ENCODE results near the gene METAP1D.

DNA sequence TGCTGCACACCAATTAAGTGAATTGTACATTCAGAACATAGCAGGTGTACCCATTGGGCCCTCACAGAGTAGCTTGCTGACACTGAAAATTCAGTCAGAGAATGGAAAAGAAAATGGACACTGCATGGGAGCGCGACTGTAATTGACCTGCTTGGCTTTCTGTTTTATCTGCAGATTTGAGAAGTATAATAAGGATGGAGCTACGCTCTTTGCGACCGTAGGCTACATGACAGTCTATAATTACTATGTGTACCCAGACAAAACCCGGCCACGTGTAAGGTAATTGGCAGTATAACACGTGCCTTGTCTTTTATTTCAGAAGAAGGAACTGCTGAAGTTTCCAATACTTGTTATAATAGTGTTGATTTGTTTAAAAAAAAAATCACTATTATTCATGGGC is 33.5 kb upstream of the METAP1D start:
- TF ChIP-seq, protein P1, sequence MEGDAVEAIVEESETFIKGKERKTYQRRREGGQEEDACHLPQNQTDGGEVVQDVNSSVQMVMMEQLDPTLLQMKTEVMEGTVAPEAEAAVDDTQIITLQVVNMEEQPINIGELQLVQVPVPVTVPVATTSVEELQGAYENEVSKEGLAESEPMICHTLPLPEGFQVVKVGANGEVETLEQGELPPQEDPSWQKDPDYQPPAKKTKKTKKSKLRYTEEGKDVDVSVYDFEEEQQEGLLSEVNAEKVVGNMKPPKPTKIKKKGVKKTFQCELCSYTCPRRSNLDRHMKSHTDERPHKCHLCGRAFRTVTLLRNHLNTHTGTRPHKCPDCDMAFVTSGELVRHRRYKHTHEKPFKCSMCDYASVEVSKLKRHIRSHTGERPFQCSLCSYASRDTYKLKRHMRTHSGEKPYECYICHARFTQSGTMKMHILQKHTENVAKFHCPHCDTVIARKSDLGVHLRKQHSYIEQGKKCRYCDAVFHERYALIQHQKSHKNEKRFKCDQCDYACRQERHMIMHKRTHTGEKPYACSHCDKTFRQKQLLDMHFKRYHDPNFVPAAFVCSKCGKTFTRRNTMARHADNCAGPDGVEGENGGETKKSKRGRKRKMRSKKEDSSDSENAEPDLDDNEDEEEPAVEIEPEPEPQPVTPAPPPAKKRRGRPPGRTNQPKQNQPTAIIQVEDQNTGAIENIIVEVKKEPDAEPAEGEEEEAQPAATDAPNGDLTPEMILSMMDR (IDR thresholded peaks at IDR 0.05) = no peak
- no peak for TF ChIP-seq EZH2 (IDR thresholded peaks at IDR 0.05)
- TF ChIP-seq EZH2phosphoT487 (IDR thresholded peaks at IDR 0.05) = no peak

Data from neural progenitor cell (in vitro differentiated cells).